HG03571 (cell line): ENCODE measurements around the gene CLASP1.

Source experiments
- ATAC-seq: cut with Tn5 transposase; IDR thresholded peaks from one replicate; pipeline ENCODE4 v1.9.1; 2021; ENCODE audit not compliant: unreplicated experiment

The CLASP1 gene

DNA sequence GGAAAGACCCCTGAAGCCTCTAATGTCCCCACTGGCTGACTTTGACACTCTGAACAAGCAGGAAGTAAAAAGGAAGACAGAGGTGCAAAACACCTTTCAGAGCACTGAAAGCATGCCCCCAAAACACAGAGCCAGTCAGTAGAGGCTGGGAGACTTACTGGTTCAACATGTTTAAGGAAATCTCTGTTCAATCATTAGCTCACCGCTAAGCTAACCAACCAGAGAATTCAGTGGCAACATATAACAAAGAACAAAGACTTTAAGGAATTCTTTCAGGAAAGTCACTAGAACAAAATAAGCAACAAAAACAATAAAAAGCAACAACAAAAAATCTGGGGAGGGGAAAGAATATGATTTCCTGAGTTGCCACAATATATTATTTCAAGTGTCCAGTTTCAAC, 142.6 kb downstream of the CLASP1 start:
- no peak for ATAC-seq

DNA sequence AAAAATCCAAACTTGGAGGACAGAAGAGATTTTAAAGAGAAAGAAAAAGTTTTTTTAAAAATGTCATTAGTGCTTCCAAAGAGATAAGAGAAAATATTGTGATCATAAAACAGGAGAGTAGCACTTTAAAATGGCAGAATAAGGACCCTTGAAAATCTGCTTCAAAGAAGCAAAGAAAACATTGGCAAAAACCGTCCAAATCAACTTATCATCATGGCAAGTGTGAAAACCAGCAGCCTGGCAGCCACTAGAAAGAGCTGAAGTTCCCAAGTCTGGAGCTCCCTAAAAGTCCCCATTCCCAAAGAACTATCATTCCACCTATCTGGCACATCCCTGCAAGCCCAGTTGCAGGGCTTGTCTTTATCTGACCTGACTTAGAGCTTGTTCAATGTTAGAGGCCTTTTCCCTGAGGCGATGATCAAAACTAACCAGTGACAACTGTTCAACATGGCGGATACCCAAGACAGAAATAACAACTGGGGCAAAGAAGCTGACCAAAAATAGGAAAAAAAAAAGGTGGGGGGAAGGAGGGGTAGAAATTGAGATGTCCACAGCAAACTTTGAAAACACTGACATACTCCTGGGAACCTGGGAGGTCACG, 143.2 kb downstream of the CLASP1 start:
- no peak for ATAC-seq

DNA sequence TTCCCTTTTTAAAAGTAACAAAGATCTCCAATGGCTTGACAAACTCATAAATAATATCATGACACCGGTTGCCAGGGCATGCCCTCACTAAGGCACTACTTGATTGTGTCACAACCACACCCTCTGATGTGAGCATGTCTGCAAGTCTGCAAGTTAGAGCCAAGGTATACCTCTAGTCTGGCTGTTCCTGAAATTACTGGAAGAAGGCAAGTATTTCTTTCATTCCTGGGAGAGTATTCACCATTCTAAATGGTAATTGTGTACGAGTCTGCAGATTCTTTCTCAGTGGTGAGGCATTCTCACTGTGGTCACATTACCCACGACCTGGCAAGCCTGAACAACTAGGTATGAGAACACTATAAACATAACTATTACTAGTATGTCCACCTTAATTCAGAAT, 144.3 kb downstream of the CLASP1 start:
- no peak for ATAC-seq

DNA sequence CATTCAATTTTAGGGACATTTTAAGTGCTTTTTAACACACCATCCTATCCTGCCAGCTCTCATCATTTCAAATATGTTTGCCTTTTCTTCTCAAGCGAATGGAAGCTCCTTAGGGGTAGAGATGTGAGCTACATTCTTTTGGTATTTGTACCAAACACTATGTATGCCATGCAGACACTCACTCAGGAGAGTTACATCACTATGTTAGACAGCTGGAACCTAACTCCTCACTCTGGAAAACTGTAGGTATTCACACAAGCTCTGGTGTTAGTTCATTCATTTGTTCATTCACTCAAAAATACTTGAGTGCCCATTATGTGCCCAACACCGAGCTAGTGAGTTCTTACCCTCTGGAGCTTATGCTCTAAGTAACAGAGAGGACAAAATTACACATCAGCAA, 144.9 kb downstream of the CLASP1 start:
- no peak for ATAC-seq

DNA sequence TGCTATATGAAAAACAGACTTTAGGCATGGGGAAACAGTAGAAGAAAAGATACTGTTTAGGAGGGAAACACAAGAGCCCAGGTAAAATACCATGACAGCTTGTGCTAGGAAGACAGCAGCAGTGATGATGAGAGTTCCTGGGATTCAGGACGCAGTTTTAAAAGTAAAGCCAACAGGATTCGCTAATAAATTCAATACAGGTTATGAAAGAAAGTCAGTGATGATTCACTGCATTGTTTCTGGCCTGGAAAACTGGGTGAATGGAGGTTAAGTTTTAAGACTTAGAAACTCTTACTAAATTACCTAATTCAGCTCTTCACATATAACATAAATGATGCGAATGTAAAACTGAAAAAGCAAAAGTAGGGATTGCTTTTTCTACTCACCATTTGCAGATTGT, 146.5 kb downstream of the CLASP1 start:
- no peak for ATAC-seq

DNA sequence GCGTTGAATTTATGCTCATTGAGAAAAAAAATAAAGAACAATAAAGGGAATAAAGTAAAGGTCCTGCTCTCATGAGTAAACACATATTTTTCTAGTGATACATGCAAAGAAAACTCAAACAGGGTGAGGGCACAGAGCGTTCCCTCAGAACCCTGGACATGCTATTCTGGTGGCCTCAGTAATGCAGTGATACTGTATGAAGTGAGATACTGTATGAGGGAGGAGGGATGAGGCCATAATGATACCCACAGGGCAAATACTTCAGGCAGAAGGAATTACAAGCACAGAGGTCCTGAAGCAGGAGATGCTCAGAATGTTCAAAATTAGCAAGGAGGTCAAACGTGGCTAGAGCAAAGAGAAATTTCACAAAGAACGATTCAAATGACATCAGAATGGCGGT, 147.0 kb downstream of the CLASP1 start:
- no peak for ATAC-seq

DNA sequence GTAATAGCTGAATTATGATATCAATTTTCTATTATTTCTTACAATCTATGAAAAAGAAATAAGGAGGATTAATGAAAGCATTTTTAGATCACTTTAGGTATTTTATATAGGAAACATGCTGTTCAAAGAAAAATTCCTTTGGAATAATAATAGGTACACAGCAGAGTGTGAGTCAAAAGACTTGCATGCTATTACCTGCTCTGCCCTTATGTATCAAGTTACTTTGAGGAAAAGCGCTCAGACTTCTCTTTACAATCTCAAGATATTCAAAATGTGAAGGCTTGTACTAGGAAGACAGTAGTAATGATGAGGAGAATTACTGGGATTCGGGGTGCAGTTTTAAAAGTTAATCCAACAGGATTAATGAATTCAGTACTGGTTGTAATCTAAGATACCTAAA, 147.7 kb downstream of the CLASP1 start:
- ATAC-seq: no peak

DNA sequence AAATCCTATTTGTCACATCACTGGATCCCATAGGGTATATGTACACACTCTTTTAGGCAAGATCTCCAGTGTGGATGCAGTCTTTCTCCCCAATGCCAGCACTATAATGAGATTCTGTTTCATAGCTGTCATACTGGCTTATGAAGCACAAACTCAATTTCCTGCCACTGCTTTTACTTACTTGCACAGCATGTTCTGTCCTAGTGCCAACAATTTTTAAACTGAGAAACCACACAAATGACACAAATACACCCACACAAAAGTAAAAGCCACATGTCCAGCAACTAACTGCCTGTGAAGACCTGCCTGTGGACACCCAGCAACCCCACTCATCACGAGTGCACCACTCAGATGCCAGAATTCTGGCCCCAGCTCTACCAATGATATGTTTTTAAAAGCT, 148.2 kb downstream of the CLASP1 start:
- ATAC-seq: no peak

DNA sequence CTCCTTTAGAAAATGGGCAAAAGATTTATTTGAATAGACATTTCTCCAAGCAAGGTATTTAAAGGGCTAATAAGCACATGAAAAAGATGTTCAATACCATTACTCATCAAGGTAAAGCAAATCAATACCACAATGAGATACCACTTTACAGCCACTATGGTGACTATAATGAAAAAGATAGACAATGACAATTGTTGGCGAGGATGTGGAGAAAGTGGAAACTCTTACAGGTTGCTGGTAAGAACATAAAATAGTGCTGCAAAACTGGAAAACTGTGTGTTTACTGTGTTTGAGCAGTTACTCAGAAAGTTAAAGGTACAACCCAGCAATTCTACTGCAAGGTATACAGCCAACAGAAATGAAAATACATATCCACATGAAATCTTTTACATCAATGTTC, 150.5 kb downstream of the CLASP1 start:
- ATAC-seq: no peak

DNA sequence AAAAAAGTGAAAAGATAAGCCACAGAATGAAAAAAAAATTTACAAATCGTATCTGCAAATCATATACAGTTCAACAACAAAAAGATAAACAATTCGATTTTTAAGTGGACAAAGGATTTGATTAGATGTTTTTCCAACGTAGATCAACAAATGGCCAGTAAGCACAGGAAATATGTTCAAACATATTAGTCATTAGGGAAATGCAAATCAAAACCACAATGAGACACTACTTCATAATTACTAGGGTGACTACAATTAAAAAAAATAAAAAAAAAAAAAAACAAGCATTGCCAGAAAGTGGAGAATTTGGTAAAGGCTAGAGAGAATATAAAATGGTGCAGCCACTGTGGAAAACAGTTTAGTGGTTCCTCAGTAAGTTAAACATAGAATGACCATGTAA, 156.9 kb downstream of the CLASP1 start:
- ATAC-seq: no peak

DNA sequence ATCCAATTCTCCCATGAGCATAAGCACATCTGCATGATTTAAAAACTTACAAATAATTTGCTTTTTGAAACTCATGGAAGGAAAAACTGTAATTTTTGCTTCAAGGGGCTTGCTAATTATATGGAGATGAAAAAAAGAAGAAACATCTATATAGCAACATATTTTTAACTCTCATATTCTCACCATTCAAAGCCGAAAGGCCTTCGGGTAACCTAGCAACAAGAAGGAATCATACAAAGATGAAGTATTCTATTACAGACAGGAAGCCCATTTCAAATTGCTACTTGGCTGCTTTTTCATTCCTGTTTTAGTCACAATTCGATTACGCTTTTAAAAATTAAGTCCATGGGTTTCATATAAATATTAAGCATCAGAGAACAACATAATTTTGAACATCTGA, 157.7 kb downstream of the CLASP1 start:
- no peak for ATAC-seq

DNA sequence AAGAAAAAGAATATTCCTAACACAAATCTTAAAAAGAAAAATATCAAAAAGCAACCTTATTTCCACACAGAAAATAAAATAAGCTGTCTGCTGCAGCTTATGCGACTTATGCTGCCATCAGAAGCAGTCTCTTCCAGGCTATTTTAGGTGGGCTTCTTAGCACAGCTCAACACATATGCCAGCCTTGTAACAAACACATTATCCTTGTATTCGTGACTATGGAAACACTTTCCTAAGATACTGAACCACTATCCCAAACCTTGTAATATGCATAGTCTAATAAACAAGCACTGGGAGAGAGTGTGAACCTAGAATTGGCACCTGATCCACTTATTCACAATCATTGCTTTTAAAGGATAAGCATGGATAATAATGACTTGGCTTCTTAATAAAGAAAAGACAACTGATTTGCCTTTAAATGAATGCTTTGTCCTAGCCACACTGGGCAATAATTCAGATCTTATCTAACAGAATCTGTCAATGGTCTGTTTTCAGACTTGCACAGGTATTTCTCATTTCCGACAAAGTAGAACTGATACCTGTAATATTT, 158.6 kb downstream of the CLASP1 start:
- ATAC-seq: no peak

DNA sequence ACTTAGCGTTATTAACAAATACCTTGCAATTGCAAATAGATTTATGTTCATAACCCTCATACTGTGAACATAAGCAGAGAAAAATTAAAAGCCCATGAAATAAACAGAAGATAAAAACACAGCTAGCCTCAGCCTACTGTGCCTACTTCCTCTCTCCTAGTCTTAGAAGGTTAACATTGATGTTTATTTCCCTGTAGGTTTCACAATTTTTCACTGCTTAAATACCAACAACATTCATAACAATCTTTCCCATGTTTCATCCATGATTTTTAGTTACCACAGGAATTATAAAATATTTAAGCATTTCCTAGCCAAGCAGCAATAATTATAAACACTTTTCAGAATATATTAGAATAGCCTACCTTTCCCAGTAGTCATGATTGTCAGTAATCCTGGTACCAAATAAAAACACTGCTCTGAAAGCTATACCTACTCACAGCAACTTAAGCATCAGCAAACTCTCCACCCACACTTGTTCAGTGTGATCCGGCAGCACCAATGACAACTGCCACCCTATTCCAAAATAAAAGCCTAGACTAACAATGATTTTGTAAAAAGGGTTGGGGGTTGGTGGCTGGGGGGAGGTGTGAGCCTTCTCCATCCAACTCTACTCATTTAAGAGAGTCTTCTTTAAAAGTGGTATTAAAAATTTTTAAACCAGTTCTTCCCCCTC, 159.2 kb downstream of the CLASP1 start:
- ATAC-seq: no peak

DNA sequence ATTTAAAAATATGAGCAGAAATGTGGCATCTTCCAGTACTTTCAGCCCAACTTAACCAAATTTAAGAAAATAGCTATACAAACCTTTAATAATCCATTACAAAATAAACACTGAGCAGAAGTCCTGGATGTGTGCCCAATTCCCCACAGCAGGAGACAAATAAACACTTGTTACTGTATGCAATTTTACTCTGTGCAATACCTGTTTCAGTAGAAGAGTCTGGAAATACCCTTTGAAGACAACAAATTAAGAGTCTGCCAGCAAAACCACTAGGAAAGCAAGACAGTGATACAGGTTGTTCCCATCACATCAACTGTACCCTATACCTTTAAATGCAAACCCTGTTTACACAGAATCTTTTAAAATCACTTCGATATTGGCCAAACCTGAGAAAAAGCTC, 160.0 kb downstream of the CLASP1 start:
- ATAC-seq: no peak

DNA sequence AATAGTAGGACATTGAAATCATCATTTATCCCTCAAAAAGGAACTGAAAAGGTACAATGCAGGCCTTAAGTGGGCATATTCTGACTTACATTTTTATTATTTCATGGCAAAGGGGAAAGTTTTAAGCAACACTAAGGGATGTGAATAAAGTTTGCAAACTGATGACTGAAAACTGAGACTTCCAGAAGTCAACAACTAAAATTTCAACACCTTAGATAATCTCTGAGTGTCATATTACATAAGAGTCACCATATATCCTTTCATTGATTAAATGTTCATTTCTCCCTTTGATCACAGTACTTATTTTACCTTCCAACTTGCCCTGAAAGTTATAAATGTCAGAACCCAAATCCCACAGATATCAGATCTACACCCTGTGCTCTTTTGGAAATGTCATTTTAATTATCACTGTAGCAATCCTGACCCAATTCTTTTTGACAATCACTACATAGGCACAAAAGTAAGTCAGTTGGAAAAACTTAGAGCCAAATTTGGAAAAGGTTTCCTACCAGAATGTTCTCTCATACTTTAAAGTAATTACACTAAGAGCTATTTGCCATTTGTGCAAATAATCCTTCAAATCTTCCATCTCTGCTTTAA, 163.0 kb downstream of the CLASP1 start:
- ATAC-seq: no peak

DNA sequence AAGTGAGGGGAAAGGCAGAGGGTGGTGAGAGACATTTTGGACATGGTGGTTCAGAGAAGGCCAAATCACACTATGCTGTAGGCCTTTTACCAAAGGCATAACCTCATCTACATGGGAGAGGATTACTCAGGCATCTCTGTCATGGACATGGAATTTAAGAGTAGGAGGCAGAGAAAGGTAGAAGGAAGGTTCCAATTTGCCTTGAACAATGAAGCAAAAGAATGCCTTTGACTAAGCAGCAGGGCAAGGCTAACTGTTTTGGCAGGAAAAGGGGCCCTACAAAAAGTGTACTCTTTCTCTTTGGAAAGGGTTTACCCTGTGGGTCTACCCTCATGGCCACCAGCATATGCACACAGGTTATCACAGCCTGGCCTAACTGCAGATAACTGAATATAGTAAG, 164.2 kb downstream of the CLASP1 start:
- no peak for ATAC-seq

DNA sequence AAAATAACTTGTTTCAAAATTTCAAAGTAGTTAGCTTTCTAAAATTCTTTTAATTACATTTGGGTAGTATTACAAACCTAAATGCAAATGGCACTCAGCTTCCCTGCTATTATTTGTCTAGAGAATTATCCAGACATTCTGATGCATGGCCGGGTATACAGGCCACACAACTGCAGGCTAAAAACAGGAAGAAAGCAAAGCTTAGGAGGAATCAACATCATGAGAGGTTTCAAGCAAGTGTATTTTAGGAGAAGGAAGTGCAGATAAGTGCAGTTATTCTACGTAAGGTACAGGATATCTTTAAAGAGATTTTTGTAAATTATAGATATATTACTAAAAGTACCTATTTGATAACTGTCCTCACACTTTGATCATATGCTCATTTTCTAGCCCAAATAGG, 165.4 kb downstream of the CLASP1 start:
- no peak for ATAC-seq

DNA sequence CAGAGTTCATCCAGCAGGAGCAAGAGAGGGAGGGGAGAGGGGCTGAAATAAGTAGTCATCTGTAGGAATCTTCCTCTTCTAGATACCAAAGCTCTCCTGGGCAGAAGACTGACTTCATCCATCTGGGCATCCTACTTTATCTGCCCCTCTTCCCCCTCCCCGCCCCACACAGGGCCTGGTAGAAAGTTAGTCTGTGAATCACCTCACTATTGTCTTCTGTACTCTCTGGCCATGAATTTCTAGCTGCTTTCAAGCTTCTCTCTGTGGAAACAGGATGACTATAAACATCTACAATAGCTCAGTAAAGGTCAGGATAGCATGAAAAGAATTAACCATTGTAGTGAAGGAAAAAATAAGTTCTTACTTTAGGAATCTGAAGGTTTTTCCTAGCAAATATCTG, 166.2 kb downstream of the CLASP1 start:
- no peak for ATAC-seq

DNA sequence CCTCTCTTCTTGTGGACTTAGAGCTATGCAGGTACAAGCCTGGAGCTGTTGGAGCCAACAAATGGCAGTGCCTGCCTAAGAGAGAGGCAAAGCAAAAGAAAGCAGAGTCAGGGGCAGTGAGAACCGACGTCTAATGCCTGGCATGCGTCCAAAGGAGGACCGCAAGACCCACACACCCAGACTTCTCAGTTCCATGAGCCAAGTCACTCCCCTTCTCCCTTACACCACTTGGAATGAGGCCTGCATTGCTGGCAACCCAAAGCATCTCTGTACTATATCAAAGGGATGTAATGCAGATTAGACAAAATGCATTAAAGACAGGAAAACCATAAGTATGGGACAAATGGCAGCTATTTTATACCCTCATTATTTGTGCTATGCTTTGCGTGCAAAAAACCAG, 168.4 kb downstream of the CLASP1 start:
- no peak for ATAC-seq

DNA sequence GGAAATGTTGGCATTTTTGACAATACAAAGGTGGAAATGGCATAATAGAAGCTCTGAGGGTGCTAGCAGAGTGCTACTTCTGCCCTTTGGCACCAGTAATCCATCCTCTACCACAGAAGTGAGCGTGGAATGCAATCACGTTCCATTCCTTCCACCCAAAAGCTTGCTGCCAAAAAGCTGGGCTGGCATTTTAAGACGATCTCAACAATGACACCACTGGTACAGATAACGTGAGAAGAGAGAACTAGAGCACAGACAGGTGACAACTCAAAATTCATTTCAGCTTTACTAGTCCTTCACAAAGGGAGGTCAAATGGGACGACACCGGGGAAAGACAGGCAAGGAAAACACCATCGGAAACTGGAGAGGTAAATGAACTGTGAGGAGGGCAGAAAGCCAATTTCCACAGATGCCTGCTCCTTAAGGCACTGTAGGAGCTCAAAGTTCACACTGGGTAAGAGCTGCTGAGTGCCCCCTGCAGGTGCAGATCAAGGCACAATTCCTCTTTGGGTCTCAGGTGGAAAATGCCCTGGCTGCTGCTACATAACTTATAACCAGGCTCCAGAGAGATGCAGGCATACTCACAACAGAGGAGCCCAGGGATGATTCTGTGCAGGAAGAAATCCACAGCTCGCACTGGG, 169.3 kb downstream of the CLASP1 start:
- ATAC-seq: no peak

DNA sequence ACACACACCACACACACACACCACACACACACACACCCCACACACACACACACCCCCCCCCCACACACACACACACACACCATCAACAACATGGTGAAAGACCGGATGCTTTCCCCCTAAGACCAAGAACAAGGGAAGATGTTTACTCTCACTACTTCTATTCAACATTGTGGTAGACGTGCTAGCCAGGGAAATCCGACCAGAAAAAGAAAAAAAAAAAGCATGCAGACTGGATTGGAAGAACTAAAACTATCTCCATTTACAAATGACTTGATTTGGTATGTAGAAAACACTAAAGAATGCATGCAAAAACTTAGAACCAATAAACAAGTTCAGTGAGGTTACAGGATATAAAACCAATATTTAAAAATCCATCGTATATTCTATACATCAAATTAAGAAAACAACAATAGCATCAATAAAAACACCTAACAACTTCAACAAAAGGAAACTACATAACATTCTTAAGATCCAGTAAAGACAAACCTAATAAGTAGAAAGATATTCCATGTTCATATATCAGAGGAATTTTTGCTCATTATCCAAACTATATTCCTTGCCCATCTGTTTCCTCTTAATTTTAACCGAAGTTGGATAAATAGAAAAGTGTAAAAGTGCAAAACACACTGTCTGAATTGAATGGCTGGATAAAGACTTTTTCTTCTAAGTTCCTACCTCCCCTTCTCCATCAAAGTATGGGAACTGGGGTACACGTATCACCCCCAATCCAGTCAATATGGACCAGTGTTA, 170.1 kb downstream of the CLASP1 start:
- ATAC-seq: no peak
